GM04504 (cell line): ENCODE measurements around the gene CACNA2D4.

ENCODE experiments used
- DNase-seq: peaks from one replicate; pipeline ENCODE4 v3.0.0-alpha.2; 2012; ENCODE audit warnings: low read depth

Gene CACNA2D4

GRCh38 chr12:1844661-1845409, 73.6 kb downstream of the CACNA2D4 start:
- DNase-seq = no peak

GRCh38 chr12:1844223-1844622, 74.2 kb downstream of the CACNA2D4 start:
- no peak for DNase-seq

- DNase-seq = no peak
Measured at GRCh38 chr12:1843641-1844005, 74.8 kb downstream of the CACNA2D4 start.

- no peak for DNase-seq
Measured at GRCh38 chr12:1842905-1843640, 75.4 kb downstream of the CACNA2D4 start.

- DNase-seq = no peak
Measured at GRCh38 chr12:1842183-1842904, 76.1 kb downstream of the CACNA2D4 start.

- DNase-seq = no peak
Measured at GRCh38 chr12:1841586-1842182, 76.8 kb downstream of the CACNA2D4 start.

- no peak for DNase-seq
Measured at GRCh38 chr12:1840981-1841425, 77.4 kb downstream of the CACNA2D4 start.

GRCh38 chr12:1839956-1840951, 78.2 kb downstream of the CACNA2D4 start:
- no peak for DNase-seq

GRCh38 chr12:1839464-1839863, 79.0 kb downstream of the CACNA2D4 start:
- DNase-seq = no peak

GRCh38 chr12:1838994-1839365, 79.5 kb downstream of the CACNA2D4 start:
- DNase-seq = no peak

GRCh38 chr12:1838205-1838993, 80.1 kb downstream of the CACNA2D4 start:
- no peak for DNase-seq

GRCh38 chr12:1837541-1838204, 80.8 kb downstream of the CACNA2D4 start:
- no peak for DNase-seq

- no peak for DNase-seq
Measured at GRCh38 chr12:1836854-1837421, 81.5 kb downstream of the CACNA2D4 start.

- no peak for DNase-seq
Measured at GRCh38 chr12:1836241-1836803, 82.1 kb downstream of the CACNA2D4 start.

GRCh38 chr12:1835211-1836131, 83.0 kb downstream of the CACNA2D4 start:
- no peak for DNase-seq

GRCh38 chr12:1834186-1834925, 84.1 kb downstream of the CACNA2D4 start:
- no peak for DNase-seq

- no peak for DNase-seq
Measured at GRCh38 chr12:1833596-1834028, 84.8 kb downstream of the CACNA2D4 start.
